Fibroblast of lung (primary cell): Measurements from ENCODE around the gene CLC. TPM values are rescaled to one million over a fixed set of nuclear protein-coding genes. Genes with fewer than 3 reads are reported as not detected.
"Not testable (repeated sequence)": the region's sequence is repeated elsewhere in the genome, so short reads cannot be mapped to it uniquely, and the experiment has no call there.

Source experiments
- DNase-seq, 2 donors: peaks; one replicate each; pipeline versions ENCODE4 v3.0.0 to v3.0.0-alpha.2; 2010; ENCODE audit warnings: low read depth in 2 of 2
- H2AFZ ChIP-seq: 2 replicates; pipeline ENCODE4 v1.5.1; 2012; ENCODE audit warnings: low read length, control low read depth, inconsistent platforms
- H3K27ac ChIP-seq: 2 replicates; pipeline ENCODE4 v1.5.1; 2011; ENCODE audit warnings: low read length, control low read depth; ENCODE audit not compliant: insufficient read depth
- H3K27me3 ChIP-seq: 2 replicates; pipeline ENCODE4 v1.5.1; 2011; ENCODE audit warnings: mild to moderate bottlenecking, low read length; ENCODE audit not compliant: control insufficient read depth, insufficient read depth
- H3K36me3 ChIP-seq: 2 replicates; pipeline ENCODE4 v1.5.1; 2011; ENCODE audit warnings: low read length; ENCODE audit not compliant: control insufficient read depth, insufficient read depth
- H3K4me1 ChIP-seq: 2 replicates; pipeline ENCODE4 v1.5.1; 2011; ENCODE audit warnings: low read length; ENCODE audit not compliant: control insufficient read depth, insufficient read depth; ENCODE audit errors: extremely low read depth
- H3K4me2 ChIP-seq: 2 replicates; pipeline ENCODE4 v1.5.1; 2011; ENCODE audit warnings: low read length, control low read depth; ENCODE audit not compliant: insufficient read depth; ENCODE audit errors: extremely low read depth
- H3K4me3 ChIP-seq, 4 experiments: fragments of 200-600 bp in 1 of 4; sonication (generic) in 1 of 4; replicated peaks in 1 of 4; 2 replicates each; pipeline ENCODE4 v1.5.1; 2011 to 2016; ENCODE audit warnings: low read length in 4 of 4, low read depth in 3 of 4, mild to moderate bottlenecking in 3 of 4, control low read depth in 2 of 4, inconsistent platforms in 1 of 4, mixed read lengths in 1 of 4; ENCODE audit not compliant: insufficient read depth in 1 of 4; ENCODE audit errors: control extremely low read depth in 1 of 4
- H3K79me2 ChIP-seq: 2 replicates; pipeline ENCODE4 v1.5.1; 2012; ENCODE audit warnings: mild to moderate bottlenecking, low read length, inconsistent platforms; ENCODE audit not compliant: control insufficient read depth, insufficient read depth
- H3K9ac ChIP-seq: 2 replicates; pipeline ENCODE4 v1.5.1; 2011; ENCODE audit warnings: mild to moderate bottlenecking, low read length, control low read depth; ENCODE audit not compliant: insufficient read depth
- H3K9me3 ChIP-seq: 2 replicates; pipeline ENCODE4 v1.5.1; 2012; ENCODE audit warnings: low read depth, low read length; ENCODE audit not compliant: control insufficient read depth, insufficient read depth
- H4K20me1 ChIP-seq: 2 replicates; pipeline ENCODE4 v1.5.1; 2011; ENCODE audit warnings: low read length; ENCODE audit not compliant: control insufficient read depth, insufficient read depth; ENCODE audit errors: extremely low read depth
- CTCF ChIP-seq, 2 donors: IDR thresholded peaks in 1 of 2; conservative IDR thresholded peaks in 1 of 2; 1 replicate in 1 of 2; 2 replicates in 1 of 2; pipeline ENCODE4 v1.5.1; 2011 to 2012; ENCODE audit warnings: low read length in 2 of 2, control low read depth in 1 of 2, inconsistent platforms in 1 of 2, low read depth in 1 of 2, mild to moderate bottlenecking in 1 of 2
- EZH2 ChIP-seq: IDR thresholded peaks from 2 replicates; pipeline ENCODE4 v1.5.1; 2012; ENCODE audit warnings: low read length, control low read depth, mild to moderate bottlenecking; ENCODE audit errors: missing control alignments
- polyA plus RNA-seq, 2 donors: library from polyadenylated mRNA; depleted of rRNA in 1 of 2; stranded (reverse) in 1 of 2; unstranded in 1 of 2; fragments of >200 nt; gene quantifications; 2 replicates each; pipeline ENCODE4 v1.2.1, GENCODE V29; 2011 to 2012; ENCODE audit warnings: missing spikeins in 1 of 2
- total RNA-seq: library from RNA; depleted of rRNA; stranded (reverse); fragments of >200 nt; gene quantifications from 2 replicates; pipeline ENCODE4 v1.2.1, GENCODE V29; 2014

The CLC gene
- total and polyA plus RNA-seq, 2 donors (not counting 1 experiment from before 2014, with no cell fraction given) = not detected

GRCh38 chr19:39725995-39726394 lies 11.8 kb downstream of the CLC start:
- DNase-seq = no peak
- H3K9me3 ChIP-seq = no peaks in the 10 kb centered on the region
- no peak overlapping the region for H3K9ac ChIP-seq
- H3K27me3 ChIP-seq = no peaks in the 10 kb centered on the region
- H3K4me3 ChIP-seq = no peak overlapping the region
- no peak overlapping the region for H3K27ac ChIP-seq
- no peaks in the 10 kb centered on the region for H3K79me2 ChIP-seq
- H4K20me1 ChIP-seq = no peaks in the 10 kb centered on the region
- no peaks in the 10 kb centered on the region for H3K36me3 ChIP-seq
- H3K4me2 ChIP-seq = no peak overlapping the region
- no peaks in the 10 kb centered on the region for H3K4me1 ChIP-seq
- TF ChIP-seq EZH2 (no peak), CTCF (conservative IDR thresholded peaks at IDR 0.05 in 1 of 2, IDR thresholded peaks at IDR 0.05 in 1 of 2; ENCODE audit: low read depth in 1 of 2, low read length in 2 of 2) (no peak)
- H2AFZ ChIP-seq = no peak overlapping the region

- not testable (repeated sequence) for H3K9me3 ChIP-seq, H2AFZ ChIP-seq, H3K27me3 ChIP-seq, H4K20me1 ChIP-seq, H3K79me2 ChIP-seq, H3K4me1 ChIP-seq, H3K36me3 ChIP-seq, H3K9ac ChIP-seq, H3K4me3 ChIP-seq, H3K4me2 ChIP-seq, H3K27ac ChIP-seq, DNase-seq
These were observed 17.7 kb downstream of the CLC start for GRCh38 chr19:39720144-39720543.

GRCh38 chr19:39710333-39710890 lies 27.4 kb downstream of the CLC start:
- no peaks in the 10 kb centered on the region for H3K36me3 ChIP-seq
- H3K79me2 ChIP-seq = no peaks in the 10 kb centered on the region
- H3K4me2 ChIP-seq = no peak overlapping the region
- H3K9ac ChIP-seq = no peak overlapping the region
- no peak overlapping the region for H3K27ac ChIP-seq
- no peaks in the 10 kb centered on the region for H4K20me1 ChIP-seq
- no peak for DNase-seq
- H3K27me3 ChIP-seq = no peaks in the 10 kb centered on the region
- no peaks in the 10 kb centered on the region for H3K4me1 ChIP-seq
- no peak overlapping the region for H3K4me3 ChIP-seq
- no peak overlapping the region for H2AFZ ChIP-seq
- no peaks in the 10 kb centered on the region for H3K9me3 ChIP-seq
- TF ChIP-seq EZH2 (no peak), CTCF (conservative IDR thresholded peaks at IDR 0.05 in 1 of 2, IDR thresholded peaks at IDR 0.05 in 1 of 2; ENCODE audit: low read depth in 1 of 2, low read length in 2 of 2) (no peak)
